Measurements from ENCODE around the gene TMED1.

DNA sequence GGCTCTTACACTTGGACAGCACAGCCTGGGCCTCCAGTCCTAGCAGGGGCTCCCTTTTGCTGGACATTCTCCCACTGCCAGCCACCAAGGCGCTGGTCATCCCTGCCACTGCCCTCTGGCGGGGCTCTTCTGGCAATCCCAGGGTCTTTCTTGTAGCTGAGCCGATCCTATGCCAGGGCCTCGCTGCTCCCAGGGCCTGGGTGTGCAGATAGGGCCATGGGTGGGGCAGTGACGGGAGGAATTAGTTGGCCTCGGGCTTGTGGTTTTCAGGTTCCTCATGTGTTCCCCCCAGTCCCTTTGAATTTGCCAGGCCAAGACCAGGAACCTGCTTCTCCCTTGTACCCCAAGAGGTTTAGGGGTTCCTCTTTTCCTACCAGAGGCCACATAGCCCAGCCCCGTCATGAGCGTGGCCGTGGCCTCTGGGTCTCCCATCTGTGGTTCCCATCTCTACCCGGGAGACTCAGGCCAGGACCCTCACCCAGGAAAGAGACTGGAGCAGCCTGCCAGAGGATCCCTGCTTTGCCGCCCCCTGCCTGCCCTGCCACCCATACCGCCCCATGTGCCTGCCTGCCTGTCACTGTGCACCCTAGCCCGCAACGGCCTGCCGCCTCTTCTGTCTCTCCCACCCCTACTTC is 26.2 kb downstream of the TMED1 start:
- TF ChIP-seq, protein P1, sequence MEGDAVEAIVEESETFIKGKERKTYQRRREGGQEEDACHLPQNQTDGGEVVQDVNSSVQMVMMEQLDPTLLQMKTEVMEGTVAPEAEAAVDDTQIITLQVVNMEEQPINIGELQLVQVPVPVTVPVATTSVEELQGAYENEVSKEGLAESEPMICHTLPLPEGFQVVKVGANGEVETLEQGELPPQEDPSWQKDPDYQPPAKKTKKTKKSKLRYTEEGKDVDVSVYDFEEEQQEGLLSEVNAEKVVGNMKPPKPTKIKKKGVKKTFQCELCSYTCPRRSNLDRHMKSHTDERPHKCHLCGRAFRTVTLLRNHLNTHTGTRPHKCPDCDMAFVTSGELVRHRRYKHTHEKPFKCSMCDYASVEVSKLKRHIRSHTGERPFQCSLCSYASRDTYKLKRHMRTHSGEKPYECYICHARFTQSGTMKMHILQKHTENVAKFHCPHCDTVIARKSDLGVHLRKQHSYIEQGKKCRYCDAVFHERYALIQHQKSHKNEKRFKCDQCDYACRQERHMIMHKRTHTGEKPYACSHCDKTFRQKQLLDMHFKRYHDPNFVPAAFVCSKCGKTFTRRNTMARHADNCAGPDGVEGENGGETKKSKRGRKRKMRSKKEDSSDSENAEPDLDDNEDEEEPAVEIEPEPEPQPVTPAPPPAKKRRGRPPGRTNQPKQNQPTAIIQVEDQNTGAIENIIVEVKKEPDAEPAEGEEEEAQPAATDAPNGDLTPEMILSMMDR (IDR thresholded peaks at IDR 0.05) = no peak
- no peak for TF ChIP-seq POLR2AphosphoS5 (IDR thresholded peaks at IDR 0.05; ENCODE audit: insufficient read depth in 1 of 2, low read depth in 1 of 2)
- no peak for TF ChIP-seq POLR2A (IDR thresholded peaks at IDR 0.05)

Data from vagina (tissue), 2 donors.